ENCODE measurements around the gene PATL2. TPM values are rescaled to one million over a fixed set of nuclear protein-coding genes. Genes with fewer than 3 reads are reported as not detected.

The PATL2 gene
- total and polyA plus RNA-seq, 8 donors: 0.92 to 5.8 (median 2.3) TPM; not detected in 1

- H3K27ac ChIP-seq: no peak overlapping the region
- intact Hi-C loops (cut with DNase I; ENCODE audit: low total_unique reads): no loop called here
- no peak for TF ChIP-seq POLR2AphosphoS5 (IDR thresholded peaks at IDR 0.05)
- no peak for TF ChIP-seq EP300 (IDR thresholded peaks at IDR 0.05)
- TF ChIP-seq POLR2A (IDR thresholded peaks at IDR 0.05): no peak
- no peak for TF ChIP-seq CTCF (IDR thresholded peaks at IDR 0.05)
- H3K4me1 ChIP-seq: peaks cover 0 to 12% (median 0%) of the 10 kb centered on the region in 4 donors
- 89 to 100% (median 92%) methylated on average over 1 of the region's 1 CpG for whole genome bisulfite sequencing, 5 donors
- H3K27me3 ChIP-seq: no peaks in the 10 kb centered on the region
- H3K4me3 ChIP-seq: no peak overlapping the region
- no peak for DNase-seq
- peaks cover 40 to 81% (median 74%) of the 10 kb centered on the region in 4 donors for H3K36me3 ChIP-seq
- no peaks in the 10 kb centered on the region for H3K9me3 ChIP-seq
Measured at GRCh38 chr15:44647036-44647435, 64.1 kb downstream of the PATL2 start.

- TF ChIP-seq POLR2A (IDR thresholded peaks at IDR 0.05) (no peak), EP300 (IDR thresholded peaks at IDR 0.05) (no peak), CTCF (IDR thresholded peaks at IDR 0.05) (no peak), POLR2AphosphoS5 (IDR thresholded peaks at IDR 0.05) (no peak)
- Histone ChIP-seq H3K27me3 (no peaks in the 10 kb centered on the region), H3K9me3 (no peaks in the 10 kb centered on the region), H3K36me3 (peaks cover 40 to 81% (median 70%) of the 10 kb centered on the region in 4 donors), H3K4me3 (no peak overlapping the region), H3K27ac (no peak overlapping the region), H3K4me1 (peaks cover 0 to 12% (median 0%) of the 10 kb centered on the region in 4 donors)
- intact Hi-C loops (cut with DNase I; ENCODE audit: low total_unique reads): no loop called here
- WGBS, 5 donors: 96 to 100% (median 98%) methylated on average over 2 of the region's 2 CpGs
- no peak for DNase-seq
Measured at GRCh38 chr15:44646460-44646859, 64.7 kb downstream of the PATL2 start.

GRCh38 chr15:44641651-44642050 lies 69.5 kb downstream of the PATL2 start:
- Histone ChIP-seq H3K9me3 (no peaks in the 10 kb centered on the region), H3K4me1 (peaks cover 0 to 12% (median 0%) of the 10 kb centered on the region in 4 donors), H3K27ac (no peak overlapping the region), H3K27me3 (no peaks in the 10 kb centered on the region), H3K36me3 (peaks cover 11 to 75% (median 64%) of the 10 kb centered on the region in 4 donors), H3K4me3 (no peak overlapping the region)
- no peak for DNase-seq
- WGBS, 5 donors: 52 to 76% (median 66%) methylated on average over 4 of the region's 4 CpGs
- no peak for TF ChIP-seq EP300 (IDR thresholded peaks at IDR 0.05)
- no peak for TF ChIP-seq POLR2A (IDR thresholded peaks at IDR 0.05)
- no peak for TF ChIP-seq CTCF (IDR thresholded peaks at IDR 0.05)
- TF ChIP-seq POLR2AphosphoS5 (IDR thresholded peaks at IDR 0.05): no peak
- intact Hi-C loops (cut with DNase I; ENCODE audit: low total_unique reads): no loop called here

GRCh38 chr15:44636976-44637375 lies 74.1 kb downstream of the PATL2 start:
- TF ChIP-seq CTCF (IDR thresholded peaks at IDR 0.05) (no peak), EP300 (IDR thresholded peaks at IDR 0.05) (no peak), POLR2AphosphoS5 (IDR thresholded peaks at IDR 0.05) (no peak), POLR2A (IDR thresholded peaks at IDR 0.05) (no peak)
- no peak overlapping the region for H3K4me3 ChIP-seq
- 82 to 91% (median 86%) methylated on average over 1 of the region's 1 CpG for WGBS, 5 donors
- no peaks in the 10 kb centered on the region for H3K27me3 ChIP-seq
- no peak overlapping the region for H3K27ac ChIP-seq
- no peaks in the 10 kb centered on the region for H3K9me3 ChIP-seq
- intact Hi-C loops (cut with DNase I; ENCODE audit: low total_unique reads): no loop called here
- no peak for DNase-seq
- peaks cover 22 to 94% (median 89%) of the 10 kb centered on the region in 4 donors for H3K36me3 ChIP-seq
- H3K4me1 ChIP-seq: no peaks in the 10 kb centered on the region
